NCI-H526 (cell line): ENCODE data around the gene FOXA3.

Experiments
- DNase-seq, 2 experiments: peaks; one replicate each; lab custom pipeline; 2025; lab: John Stamatoyannopoulos, UW

The FOXA3 gene

GRCh38 chr19:45863840-45864628 lies at the start of gene FOXA3:
Gene FOXA3 (plus strand): TSS chr19:45864326. CDS start chr19:45864457, 131 bp downstream.
- peak; percentile 32 to 68 for DNase-seq

GRCh38 chr19:45814851-45815480 lies 49.2 kb upstream of the FOXA3 start, which contains the start of gene RSPH6A:
Gene RSPH6A (minus strand): TSS chr19:45815308. CDS start chr19:45815176, 132 bp downstream.
- DNase-seq = no peak

- DNase-seq = no peak
Observed at GRCh38 chr19:45815481-45816216, 48.5 kb upstream of the FOXA3 start.

GRCh38 chr19:45816236-45817009 lies 47.7 kb upstream of the FOXA3 start:
- DNase-seq = peak in 1 of 2 experiments; percentile 33

DNA sequence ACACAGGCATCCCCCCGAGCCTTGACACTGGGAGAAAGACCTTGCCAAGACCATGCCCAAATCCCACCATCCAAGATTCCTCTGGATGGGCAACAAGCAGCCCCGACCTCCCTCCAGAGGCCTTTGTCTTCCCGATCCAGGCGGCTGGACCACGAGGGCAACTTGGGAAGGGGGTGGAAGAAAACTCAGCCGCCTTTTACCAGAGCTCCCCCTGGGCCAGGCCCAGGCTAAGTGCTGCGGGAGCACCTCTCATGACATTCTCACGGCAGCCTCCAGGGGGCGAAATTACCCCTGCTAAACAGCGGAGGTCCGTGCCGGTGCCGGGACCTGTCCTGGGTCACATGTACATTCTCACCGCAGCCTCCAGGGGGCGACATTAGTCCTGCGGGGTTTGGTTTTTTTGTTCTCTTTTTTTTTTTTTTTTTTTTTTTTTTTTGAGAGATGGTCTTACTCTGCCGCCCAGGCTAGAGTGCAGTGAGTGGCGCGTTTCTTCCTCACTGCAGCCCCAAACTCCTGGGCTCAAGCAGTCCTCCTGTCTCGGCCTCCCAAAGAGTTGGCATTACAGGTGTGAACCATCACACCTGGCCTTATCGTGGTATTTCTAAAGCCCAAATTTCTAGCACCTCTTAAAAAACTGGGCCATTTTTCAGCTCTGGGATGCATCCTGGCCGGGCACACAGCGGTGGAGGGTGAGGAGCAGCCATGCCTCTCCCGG lies 47.0 kb upstream of the FOXA3 start:
- peak; percentile 77 to 96 for DNase-seq

- peak; percentile 24 to 27 for DNase-seq
Observed at GRCh38 chr19:45817725-45818301, 46.3 kb upstream of the FOXA3 start.

DNA sequence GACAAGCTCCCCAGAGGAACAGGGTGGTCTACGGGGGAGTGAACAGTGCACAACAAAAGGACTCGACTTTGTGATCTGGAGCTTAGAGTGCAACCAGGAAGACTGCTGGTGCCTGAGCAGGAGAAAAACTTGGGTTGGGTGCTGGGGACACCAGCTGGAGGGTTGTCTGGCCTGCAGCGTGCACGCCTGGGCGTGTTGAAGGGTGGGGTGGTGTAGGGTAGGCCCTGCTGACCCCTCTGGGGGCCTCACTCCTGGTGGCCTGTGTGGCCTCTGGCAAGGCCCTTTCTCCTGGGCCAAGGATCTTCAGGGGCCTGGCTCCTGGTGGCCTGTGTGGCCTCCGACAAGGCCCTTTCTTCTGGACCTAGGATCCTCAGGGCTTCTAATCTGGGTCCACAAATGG lies 44.4 kb upstream of the FOXA3 start:
- DNase-seq = no peak

DNA sequence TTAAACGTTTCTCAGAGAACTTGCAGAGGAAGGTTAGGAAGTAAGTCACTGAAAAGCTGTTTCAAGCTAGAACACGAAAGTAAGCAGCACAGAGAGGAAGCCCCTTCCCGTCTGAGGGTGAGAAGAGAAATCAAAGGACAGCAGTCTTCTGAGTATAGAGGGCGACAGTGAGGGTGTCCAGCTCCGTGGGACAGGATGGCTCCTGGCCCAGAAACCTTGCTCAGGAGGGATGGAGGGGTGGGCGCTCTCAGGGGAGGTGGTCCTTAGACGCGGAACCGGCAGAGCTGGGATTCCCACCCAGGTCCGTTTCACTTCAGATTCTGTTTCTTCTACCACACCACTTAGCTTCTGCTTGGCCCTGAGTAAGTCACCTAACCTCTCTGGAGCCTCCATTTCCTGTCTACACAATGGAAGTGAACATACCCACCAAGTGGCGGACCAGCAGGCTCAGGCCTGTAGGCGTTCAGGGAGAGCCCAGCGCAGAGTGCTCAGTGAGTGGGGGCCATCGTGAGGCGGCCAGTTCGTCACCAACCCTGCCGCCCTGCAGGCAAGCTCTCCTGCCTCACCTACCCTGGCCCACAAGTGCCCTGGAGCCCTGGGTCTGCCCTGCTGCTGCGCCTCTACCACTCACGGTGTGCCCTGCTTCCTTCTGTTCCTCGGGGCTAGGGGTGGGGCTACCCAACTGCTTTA lies 43.6 kb upstream of the FOXA3 start:
- no peak for DNase-seq

- no peak for DNase-seq
Observed at GRCh38 chr19:45821103-45821521, 43.0 kb upstream of the FOXA3 start.

- DNase-seq = no peak
Observed at GRCh38 chr19:45821570-45821969, 42.6 kb upstream of the FOXA3 start.

- DNase-seq = no peak
Observed at GRCh38 chr19:45822716-45823115, 41.4 kb upstream of the FOXA3 start.

- peak in 1 of 2 experiments; percentile 28 for DNase-seq
Observed at GRCh38 chr19:45823182-45823581, 40.9 kb upstream of the FOXA3 start.

- no peak for DNase-seq
Observed at GRCh38 chr19:45824041-45824471, 40.1 kb upstream of the FOXA3 start.

GRCh38 chr19:45824531-45825262 lies 39.4 kb upstream of the FOXA3 start:
- no peak for DNase-seq

DNA sequence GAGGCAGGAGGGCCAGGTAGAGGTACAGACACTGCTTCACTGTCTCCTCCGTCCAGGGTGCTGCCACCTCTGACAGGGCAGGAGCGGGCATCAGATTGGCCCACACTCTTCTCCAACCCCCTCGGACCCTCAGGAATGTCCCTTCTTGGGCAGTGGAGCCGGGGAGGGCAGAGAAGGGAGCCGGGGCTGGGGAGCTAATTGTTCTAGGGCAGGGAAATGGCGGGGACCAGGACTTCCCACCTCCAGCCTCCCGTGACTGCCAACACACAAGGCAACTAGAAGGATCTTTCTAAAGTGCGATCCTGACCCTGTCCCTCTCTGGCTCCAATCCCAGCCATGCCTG lies 38.9 kb upstream of the FOXA3 start:
- DNase-seq = no peak

GRCh38 chr19:45825917-45826893 lies 37.9 kb upstream of the FOXA3 start:
- no peak for DNase-seq

GRCh38 chr19:45826934-45827333 lies 37.2 kb upstream of the FOXA3 start:
- no peak for DNase-seq

GRCh38 chr19:45827459-45828093 lies 36.5 kb upstream of the FOXA3 start:
- DNase-seq = no peak
